A549 treated with DMSO at 1 μM for 4 hours (cell line): ENCODE data around the gene GPR143. TPM values are rescaled to one million over a fixed set of nuclear protein-coding genes. Genes with fewer than 3 reads are reported as not detected.

Experiments used
- total RNA-seq: library from RNA; stranded (reverse); fragments of 200-300 nt; extraction: Qiagen RNA extraction; gene quantifications from 5 replicates; pipeline ENCODE4 v1.2.3, GENCODE V29; 2022; ENCODE audit warnings: low read depth

The GPR143 gene
- 0.06 to 0.20 TPM (median 0.11 TPM) in 3 of 5 replicates, not detected in the others for total RNA-seq

DNA sequence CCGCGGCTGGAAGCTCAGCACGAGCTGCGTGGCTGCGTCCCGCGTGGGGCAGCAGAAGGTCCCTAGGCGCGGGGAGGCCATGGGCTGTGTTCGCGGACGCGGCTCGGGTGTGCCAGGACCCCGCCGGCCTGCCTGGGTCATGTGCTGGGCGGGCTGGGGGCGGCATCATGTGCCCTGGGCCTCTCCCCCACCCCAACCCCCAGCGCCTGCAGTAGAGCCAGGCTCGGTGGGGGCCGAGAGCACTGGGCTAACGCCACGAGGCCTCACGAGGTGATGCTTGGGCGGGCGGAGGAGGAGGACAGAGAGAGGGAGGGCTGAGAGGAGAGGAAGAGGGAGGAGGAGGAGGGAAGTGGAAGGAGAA, at the start of gene GPR143:
Gene GPR143 (minus strand): TSS at position 111 of the 361 bp plus-strand sequence. CDS start 30 bp downstream, at position 81.

DNA sequence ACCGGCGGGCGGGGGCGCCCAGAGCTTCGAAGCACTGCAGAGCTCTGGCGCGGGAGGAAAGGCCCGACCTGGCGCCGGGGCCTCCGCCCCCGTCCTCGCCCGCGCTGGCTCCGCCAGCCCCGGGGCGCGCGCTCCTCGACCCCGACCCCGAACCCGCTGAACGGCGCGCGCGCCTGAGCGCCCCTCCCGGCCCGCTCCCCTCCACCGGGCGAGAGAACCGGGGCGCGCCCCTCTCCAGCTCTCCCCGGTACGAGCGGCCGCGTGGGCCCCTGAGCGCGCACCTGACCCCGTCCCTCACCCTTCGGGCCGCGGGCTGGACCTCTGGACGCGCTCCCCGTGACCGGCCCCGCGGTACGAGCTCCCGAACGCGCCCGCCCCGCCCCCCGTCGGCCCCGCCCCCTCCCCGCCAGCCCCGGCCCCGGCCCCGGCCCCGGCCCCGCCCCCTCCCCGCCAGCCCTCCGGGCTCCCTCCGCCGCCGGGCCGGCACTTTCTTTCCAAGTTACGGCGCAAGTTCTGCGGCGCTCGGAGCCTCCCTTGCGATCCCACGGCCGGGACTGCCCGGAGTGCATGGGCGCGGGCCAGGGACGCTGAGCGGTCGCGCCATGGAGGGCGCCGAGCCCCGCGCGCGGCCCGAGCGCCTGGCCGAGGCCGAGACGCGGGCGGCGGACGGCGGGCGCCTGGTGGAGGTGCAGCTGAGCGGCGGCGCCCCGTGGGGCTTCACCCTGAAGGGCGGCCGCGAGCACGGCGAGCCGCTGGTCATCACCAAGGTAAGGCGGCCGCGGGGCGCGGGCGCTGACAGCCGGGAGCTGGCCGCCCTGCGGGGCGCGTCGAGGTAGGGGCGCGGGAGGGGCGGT, 20.5 kb upstream of the GPR143 start, which contains the start of gene SHROOM2:
Gene SHROOM2 (plus strand): TSS at position 486 of the 854 bp plus-strand sequence. CDS start 117 bp downstream, at position 603.

Other genes with a start within 250 kb of the GPR143 start
- 0.24 to 0.33 TPM (median 0.28 TPM) in 5 replicates for gene SHROOM2, start 20.6 kb upstream of the GPR143 start, total RNA-seq
- not detected in 5 replicates for gene CLDN34, start 201.5 kb upstream of the GPR143 start, total RNA-seq